Colon (tissue), 2 donors: ENCODE data around the gene TRABD2B.
"Not testable (repeated sequence)": the region's sequence is repeated elsewhere in the genome, so short reads cannot be mapped to it uniquely, and the experiment has no call there.

Experiments used
- FAIRE-seq: peaks from 2 replicates; lab custom pipeline; 2012; peaks lifted over from hg19 to GRCh38; lab: Jason Lieb, UNC
- donor health status: control.
- donor health status: control.

The TRABD2B gene

DNA sequence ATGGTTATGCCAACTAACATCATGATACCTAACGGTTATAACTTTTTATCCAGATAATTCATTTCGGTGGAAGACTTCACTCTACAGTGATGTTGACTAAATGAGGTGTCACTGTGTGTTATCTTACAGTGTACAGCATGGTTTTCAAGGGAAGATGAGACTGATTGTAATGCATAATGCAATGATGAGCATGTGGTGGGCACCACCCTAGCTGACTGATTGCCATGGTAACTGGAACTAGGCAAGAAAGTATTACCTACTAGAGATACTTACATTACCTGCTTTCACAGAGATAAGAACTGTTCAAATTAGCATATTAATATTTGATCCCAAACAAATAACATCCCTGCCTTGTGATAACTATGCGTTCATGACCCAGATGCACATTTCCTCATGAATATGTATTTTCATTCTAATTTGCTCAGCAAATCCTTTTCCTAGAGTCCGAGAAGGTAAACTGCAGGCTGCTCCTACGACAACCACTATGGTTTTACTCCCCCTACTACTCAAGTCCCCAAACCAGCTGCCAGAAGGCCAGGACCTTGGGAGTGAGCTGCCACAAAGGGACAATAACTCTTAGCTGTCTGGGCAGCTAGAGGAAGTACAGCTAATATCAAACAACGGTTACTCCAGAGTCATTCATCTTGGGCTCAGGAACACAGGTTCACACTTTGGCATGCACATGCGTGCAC lies 29.2 kb downstream of the TRABD2B start:
- no peak for FAIRE-seq

DNA sequence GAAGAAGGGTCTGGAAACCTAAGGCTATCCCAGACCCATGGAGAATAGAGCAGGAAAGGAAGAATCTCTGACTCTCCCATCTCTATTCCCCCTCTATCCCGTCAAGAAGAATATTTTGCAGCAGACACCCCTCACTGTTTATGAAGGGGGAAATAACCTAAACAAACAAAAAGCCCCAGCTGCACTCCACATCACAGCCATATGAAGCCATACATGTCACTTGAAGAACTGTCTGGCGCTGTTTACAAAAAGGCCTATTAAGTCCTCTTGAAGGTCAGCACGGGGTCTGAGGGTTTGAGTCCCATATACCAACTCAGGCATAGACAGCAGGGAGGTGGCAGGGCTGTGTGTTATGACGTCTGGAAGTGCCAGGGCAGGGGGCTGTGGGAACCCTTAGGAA lies 31.4 kb downstream of the TRABD2B start:
- FAIRE-seq: no peak

DNA sequence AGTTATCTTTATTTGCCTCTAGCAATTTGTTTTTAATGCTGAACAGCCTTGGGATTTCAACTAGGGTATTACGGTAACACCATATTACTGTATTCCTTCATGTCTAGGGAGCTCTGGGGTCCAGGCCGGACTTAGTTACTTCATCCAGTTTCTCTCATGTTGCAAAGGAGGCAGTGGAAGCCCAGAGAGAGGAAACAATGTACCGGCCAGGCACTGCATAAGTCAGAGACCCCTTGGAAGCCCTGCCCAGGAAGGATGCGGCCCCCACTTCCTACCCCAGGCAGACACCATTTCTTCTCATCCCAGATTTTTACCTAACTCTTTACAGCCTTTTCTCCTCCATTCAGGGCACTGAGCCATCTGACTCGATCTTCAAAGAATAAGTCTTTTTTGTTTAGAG lies 32.5 kb downstream of the TRABD2B start:
- FAIRE-seq: no peak

DNA sequence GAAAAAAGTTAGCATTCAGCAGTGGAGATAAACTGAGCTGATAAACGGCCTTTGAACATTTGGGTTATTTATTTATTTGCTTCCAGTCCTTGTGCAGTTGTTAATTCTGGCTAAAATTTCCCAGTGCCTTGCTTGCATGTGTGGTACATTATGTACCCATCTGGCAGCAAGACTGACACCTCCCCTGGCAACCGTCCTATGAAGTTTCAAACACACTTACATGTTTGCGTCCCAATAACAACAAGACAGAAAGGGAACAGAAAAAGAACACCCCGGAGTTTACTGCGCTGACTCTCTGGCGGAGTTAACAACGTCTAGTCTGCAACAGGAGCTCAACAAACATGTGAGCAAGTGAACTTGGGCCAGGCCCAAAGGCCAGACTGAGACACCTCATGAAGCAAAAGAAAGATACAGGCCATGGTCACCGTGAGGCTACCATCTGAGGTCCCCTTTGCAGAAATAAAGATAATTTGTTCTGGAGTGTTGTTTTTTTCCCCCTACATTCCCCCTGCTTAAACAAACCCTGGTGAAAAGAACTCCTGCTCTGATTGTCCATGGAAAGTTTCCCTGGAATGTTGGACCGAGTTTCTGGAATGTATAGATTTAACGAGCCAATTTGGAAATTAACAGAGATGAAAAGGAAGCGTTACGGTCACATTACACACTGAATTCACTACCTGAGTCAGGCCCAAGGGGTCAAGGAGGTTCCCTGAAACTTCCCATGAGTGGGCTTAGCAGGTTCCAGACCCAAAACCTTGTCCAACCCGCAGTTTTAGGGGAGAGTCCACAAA lies 33.4 kb downstream of the TRABD2B start:
- FAIRE-seq: no peak

DNA sequence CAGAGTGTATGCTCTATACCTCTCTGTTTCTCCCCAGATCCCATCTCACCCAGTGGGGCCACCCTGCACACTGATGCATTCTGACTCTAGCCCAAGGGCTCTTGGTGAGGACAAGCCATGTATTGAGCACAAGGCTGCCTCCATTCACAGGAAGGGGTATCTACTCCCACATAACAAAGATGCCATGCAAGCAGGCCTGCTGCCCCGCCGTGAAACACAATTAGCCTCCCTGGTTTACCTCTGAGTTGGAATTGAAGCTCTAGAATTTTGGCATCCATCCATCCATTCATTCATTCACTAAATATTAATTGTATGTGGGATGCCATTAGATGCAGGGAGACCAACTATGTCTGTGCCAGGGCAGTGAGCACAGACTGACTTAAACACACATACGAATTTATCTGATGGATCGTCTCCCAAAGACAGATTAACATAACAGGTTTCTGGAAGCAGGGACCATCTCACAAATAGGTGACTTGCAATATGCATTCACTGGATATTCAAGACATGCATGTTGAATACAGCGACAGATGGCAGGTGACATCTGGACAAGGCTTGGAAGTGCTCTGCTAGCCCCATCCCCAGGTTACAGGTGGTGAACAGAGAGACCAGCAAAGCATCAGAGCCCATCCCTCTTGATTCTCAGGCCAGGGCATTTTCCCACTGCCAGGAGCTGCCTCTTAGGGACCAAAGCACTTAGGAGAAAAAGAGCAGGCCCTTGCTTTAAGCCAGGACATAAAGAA lies 34.3 kb downstream of the TRABD2B start:
- no peak for FAIRE-seq

DNA sequence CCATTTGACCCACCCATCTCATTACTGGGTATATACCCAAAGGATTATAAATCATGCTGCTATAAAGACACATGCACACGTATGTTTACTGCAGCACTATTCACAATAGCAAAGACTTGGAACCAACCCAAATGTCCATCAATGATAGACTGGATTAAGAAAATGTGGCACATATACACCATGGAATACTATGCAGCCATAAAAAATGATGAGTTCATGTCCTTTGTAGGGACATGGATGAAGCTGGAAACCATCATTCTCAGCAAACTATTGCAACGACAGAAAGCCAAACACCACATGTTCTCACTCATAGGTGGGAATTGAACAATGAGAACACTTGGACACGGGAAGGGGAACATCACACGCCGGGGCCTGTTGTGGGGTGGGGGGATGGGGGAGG lies 35.4 kb downstream of the TRABD2B start:
- not testable (repeated sequence) for FAIRE-seq

DNA sequence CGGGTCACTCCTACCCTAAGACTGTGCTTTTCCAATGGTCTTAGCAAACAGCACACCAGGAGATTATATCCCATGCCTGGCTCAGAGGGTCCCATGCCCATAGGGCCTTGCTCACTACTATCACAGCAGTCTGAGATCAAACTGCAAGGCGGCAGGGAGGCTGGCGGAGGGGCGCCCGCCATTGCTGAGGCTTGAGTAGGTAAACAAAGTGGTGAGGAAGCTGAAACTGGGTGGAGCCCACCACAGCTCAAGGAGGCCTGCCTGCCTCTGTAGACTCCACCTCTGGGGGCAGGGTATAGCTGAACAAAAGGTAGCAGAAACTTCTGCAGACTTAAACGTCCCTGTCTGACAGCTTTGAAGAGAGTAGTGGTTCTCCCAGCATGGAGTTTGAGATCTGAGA lies 40.7 kb downstream of the TRABD2B start:
- FAIRE-seq: not testable (repeated sequence)

DNA sequence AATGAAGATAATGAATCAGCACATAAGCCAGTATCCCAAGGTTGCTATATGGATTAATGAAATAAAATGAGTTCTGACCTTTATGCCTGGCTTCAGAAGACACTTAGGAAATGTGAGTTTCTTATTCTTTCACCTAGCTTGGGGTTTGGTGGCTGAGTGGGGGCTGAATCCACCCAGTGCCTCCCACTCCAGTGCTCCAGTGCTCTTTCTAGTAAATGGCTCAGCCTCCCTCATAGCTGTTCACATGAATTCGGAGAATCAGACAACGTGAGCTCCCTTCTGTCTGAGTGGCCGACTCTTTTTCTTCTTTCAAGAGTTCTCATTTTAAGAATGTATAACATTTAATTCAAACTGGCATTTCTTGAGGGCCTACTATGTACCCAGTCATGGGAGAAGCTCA lies 43.5 kb downstream of the TRABD2B start:
- no peak for FAIRE-seq

DNA sequence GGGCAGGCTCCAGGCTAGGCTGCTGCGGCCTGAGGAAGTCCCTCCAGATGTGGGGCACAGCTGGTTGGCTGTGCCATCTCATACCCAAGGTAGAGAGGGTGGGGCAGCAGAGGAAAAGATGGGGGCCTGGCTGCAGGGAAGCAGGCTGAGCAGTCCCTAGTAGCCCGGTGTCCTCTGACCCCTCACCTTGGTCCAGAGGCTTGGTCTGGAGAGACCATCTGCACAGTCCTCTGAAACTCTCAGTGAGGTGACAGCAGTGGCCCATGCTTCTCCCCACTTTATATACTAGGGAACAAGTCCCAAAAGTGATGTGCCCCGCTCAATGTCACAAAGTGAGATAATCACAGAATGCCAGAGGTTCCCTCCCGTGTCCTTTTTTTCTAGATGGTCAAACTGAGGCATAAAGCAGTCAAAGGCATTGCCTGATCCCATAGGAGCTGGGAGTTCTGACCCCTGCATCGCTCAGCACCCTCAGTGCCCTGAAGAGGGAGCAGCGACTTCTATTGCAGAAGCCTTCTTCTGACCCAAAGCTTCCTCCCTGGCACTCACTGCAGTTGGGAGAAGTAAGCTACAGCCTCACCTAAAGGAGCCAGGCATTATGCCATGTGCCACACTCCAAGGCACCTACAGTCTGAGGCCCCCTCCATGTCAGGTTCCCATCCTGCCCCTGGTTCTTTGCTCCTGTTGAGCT lies 45.5 kb downstream of the TRABD2B start:
- FAIRE-seq: no peak

DNA sequence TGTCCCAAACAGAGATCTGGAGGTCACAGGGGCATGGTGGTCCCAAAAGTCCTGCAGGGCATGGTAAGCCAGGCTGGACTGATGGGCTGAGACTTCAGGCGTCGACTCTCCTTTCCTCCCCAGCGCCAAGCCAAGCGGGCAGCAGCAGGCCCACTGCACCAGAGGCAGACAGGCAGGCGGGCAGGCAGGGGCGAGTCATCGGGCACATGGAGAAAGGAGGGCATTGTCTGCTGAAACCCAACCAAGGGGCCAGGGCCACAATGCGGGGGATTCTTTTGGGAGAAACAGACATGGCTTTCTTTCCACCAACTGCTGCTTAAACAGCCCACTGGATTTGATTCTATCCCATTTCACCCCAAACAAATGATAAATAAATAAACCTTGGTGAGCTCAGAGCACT lies 46.2 kb downstream of the TRABD2B start:
- no peak for FAIRE-seq

DNA sequence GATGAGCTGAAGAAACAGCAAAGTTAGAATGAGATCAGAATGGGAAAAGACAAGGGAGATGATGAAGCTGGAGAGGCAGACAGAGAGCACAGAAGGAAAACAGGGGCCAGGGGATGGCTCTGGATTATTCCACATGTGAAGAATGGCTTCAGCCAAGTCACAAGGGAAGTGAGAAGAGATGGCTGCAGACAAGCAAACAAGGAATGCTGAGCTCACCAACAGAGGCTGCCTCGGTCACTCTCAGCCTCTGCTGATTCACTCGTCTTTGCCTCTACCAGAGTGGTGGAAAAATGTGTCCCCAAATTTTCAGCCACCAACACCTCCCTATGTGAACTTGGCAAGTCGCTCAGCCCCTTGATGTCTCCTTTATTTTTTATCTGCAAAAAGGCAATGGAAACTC lies 46.7 kb downstream of the TRABD2B start:
- no peak for FAIRE-seq

DNA sequence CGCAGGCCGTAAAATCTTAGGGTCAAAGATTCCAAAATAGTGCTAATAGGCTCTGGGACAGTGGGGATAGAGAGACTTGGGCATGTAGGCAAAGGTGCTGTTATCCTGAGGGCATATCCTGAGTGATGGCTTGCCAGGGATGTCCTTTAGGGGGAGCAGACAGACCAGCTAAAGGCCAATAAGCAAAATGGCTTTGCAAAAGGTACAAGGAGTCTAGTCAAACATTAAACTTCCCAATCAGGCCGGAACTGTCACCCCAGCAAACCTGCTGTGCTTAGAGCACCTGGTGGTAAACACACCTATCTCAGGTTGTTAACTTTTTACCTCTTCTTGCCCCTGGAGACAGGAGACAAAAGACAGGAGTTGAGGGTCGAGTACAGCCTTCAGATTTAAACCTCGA lies 49.1 kb downstream of the TRABD2B start:
- no peak for FAIRE-seq

DNA sequence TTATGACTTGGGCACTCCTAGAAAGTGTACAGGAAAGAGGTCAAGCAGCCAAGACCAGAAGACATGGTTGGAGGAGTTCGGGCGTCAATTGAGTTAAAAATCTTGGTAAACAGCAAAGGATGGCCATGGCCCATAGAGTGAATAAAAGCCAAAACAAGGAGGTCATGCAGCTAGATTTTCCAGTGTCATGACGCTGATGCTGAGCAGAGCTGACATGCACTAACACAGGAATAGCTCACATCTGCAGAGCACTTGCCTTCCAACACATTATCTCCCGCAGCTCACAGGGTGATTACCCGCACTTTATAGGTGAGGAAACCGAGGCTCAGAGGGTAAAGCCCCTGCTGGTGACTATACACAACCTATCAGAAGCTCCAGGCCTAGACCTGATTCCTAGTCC lies 49.7 kb downstream of the TRABD2B start:
- no peak for FAIRE-seq

DNA sequence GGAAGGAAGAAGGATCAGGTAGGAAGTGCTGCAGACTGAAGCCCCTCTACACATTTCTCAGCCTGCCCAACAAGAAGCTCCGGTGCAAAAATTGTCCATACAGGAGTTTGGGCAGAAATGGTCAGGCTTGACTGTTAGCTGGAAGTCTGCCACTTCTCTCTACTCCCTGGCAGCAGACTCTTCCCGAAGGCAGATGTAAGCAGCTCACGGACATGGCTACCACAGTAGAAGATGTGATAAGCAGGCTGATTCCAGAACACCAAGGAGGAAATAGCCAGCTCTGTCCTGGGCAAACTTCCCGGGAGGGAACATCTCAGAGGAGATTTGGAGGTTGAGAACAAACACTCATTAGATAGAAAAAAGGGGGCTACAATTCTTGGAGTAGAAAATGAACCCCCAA lies 52.6 kb downstream of the TRABD2B start:
- FAIRE-seq: no peak

DNA sequence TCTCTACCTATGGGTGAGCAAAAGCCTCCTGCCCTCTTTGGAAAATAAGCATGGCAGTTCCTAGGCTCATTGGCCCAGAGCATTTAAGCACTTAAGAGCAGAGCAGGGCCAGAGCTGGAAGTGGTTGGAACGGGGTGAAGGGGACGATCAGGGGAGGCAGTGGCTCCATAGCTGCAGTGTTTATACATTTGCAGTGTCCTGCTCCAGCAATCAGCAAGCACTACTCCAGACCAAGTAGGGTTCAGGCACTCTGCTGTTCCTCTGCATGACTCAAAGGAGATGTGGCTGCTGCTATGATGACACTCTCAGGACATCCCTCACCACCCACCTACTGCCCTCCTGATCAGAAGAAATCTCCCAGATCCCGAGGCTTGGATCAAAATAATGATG lies 55.0 kb downstream of the TRABD2B start:
- FAIRE-seq: no peak

DNA sequence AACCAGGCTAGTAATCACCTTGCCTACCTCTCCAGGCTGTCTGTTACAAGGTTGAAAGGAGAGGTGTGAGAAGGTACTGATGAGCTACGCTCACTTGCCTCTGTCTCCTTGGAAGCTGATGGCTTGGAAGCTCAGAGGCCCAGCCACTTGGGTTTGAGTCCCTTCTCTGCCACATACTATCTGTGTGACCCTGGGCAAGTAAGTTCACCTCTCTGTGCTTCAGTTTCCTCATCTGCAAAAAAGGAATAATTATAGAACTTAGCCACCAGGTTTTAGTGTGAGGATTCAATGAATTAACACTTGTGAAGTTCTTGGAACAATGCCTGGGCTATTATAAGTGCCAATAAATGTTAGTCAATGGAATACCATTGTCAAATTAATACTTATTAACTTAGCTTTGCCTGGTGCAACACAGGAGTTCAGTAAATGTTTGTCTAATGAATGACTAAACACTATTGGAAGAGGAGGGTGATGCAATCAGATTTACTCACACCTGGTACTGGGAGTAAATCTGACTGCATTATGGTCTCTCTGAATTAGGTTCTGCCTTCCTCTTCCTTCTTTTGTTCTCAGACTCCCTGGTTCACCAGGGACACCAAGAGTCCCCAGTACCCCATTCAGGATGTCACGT lies 55.5 kb downstream of the TRABD2B start:
- no peak for FAIRE-seq

DNA sequence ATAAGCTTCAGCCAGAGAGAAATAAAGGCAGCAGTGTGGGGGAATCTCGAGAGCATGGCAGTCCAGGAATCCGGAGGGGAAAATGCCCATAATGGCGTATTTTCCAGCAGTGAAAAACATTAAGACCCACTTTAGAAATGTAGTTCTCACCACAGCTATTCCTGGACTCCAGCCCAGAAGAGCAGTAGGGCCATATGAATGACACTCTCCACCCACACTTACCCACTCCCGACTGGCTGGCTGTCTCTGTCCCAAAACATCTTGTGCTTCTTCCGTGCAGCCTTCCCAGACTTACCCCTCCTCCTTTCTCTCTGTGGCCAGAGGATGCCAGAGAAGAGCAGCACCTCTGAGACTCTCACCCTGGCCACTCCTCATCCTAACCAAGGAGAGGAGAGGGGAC lies 56.4 kb downstream of the TRABD2B start:
- FAIRE-seq: no peak

DNA sequence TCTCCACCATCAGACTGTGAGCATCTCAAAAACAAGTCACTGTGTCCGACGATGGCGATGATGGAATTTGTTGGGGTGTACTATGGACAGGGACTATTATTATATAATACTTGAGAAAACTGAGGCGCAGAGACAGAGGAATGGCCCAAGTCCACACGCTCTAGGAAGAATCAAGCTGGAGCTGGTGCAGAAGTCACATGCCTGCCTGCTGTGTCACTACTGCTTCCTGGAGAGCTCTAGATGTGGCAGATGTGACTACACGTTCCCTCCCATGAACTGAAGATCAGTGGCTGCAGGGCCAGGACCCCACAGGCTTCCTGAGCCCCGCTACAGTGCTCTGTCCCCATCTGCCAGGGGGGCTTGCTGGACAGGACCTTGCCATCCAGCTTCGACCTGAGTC lies 56.9 kb downstream of the TRABD2B start:
- no peak for FAIRE-seq

DNA sequence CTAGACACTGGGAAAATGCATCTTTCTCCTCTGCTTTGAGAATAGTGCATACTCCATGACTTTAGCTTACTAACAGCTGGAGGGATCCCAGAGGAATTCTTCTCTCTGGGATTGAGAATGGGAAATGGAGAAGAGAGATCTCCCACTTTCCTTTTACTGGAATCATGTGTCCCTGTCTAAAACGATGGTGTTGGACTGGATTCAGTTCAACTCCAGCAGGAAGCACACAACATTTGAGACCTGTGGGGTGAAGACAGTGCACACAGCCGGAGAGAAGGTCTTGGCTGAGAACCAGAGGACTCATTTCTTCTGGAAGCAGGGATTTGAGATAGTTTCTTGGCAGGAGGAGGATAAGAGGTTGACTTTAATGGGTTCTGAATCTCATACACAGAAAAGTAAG lies 58.7 kb downstream of the TRABD2B start:
- no peak for FAIRE-seq

DNA sequence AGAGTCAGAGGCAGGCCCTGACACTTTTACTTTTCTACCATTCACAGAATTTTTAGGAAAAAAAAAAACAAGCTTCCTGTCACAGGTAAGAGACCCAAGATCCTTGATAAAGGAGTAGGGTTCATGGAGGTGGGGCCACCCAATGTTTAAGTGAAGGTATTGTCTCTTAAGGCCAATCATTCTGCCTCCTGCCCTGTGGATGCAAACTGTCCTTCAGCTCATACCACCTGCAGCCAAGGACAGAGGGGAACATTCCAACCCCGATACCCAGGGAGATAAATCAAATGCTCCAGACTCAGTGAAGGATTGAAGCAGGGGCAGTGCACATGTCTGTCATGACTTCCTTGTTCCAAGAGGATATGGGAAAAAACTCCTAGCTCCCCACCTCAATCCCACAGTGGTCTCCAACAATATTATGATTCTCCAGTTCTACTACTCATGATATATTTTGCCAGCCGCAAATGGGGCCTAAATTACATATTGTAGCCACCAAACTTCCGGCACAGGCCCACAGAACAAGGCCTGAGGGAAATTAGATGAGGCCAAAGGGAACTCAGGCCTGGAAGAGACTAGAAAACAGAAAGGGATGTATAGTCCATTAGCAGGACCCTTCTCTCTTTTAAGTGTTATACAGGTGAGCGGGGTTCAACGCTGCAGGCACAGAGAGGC lies 59.5 kb downstream of the TRABD2B start:
- no peak for FAIRE-seq

DNA sequence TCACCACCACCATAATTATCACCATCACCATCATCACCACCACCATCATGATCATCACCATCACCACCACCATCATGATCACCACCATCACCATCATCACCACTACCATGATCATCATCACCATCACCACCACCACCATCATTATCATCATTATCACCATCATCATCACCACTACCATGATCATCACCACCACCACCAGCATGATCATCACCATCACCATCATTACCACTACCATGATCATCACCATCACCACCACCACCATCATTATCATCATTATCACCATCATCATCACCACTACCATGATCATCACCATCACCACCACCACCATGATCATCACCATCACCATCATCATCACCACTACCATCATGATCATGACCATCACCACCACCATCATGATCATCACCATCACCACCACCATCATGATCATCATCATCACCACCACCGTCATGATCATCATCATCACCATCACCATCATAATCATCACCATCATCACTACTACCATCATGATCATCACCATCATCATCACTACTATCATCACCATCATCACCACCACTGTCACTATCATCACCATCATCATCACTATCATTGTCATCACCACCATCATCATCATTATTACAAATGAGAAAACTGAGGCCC lies 60.2 kb downstream of the TRABD2B start:
- no peak for FAIRE-seq
